ENCODE data around the gene COL28A1.

COL28A1 gene

GRCh38 chr7:7498856-7499255 lies 36.8 kb downstream of the COL28A1 start:
- H3K4me1 ChIP-seq (ENCODE audit: insufficient read depth, low read length): no peaks in the 10 kb centered on the region
- H2AFZ ChIP-seq (ENCODE audit: low read depth, low read length): no peak overlapping the region
- H4K20me1 ChIP-seq (ENCODE audit: insufficient read depth, low read length): no peaks in the 10 kb centered on the region
- DNase-seq (no peak), ATAC-seq (ENCODE audit: insufficient read depth, low read depth) (no peak)
- TF ChIP-seq CTCF (IDR thresholded peaks at IDR 0.05; ENCODE audit: borderline replicate concordance, extremely low read depth, low read length, poor library complexity, severe bottlenecking) (no peak), EZH2 (IDR thresholded peaks at IDR 0.05; ENCODE audit: borderline replicate concordance, low read depth, low read length, severe bottlenecking) (no peak)
- H3K36me3 ChIP-seq (ENCODE audit: insufficient read depth, low read length): no peaks in the 10 kb centered on the region
- no peaks in the 10 kb centered on the region for H3K79me2 ChIP-seq (ENCODE audit: insufficient read depth, low read length)
- H3K27ac ChIP-seq (ENCODE audit: low read length): no peak overlapping the region
- no peak overlapping the region for H3K4me2 ChIP-seq (ENCODE audit: insufficient read depth, low read length)
- no peak overlapping the region for H3K9ac ChIP-seq (ENCODE audit: low read depth, low read length)
- no peaks in the 10 kb centered on the region for H3K27me3 ChIP-seq (ENCODE audit: insufficient read depth, low read length, poor library complexity)
- H3K4me3 ChIP-seq (ENCODE audit: low read depth in 1 of 2, low read length in 2 of 2): no peak overlapping the region
- no peaks in the 10 kb centered on the region for H3K9me3 ChIP-seq (ENCODE audit: insufficient read depth, low read length, severe bottlenecking)

DNA sequence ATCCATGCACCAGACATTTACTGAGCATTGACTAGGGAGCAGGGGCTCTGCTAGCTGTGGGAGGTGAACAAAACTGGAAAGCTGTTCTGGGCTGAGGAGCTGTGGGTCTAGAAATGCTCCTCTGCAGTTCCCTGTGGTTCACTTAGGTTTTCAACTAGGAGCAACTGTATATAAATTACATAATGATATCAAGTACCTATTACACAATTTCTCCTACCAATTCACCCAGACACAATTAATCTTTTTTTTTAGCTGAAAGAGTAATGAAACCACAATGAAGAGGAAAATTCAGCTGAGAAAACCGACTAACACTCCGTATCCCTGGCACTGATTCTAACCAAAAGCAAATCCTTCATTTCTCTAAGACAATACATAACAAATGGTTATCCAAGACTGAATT lies 39.4 kb downstream of the COL28A1 start:
- H3K36me3 ChIP-seq (ENCODE audit: insufficient read depth, low read length): no peaks in the 10 kb centered on the region
- ATAC-seq (ENCODE audit: insufficient read depth, low read depth): no peak
- TF ChIP-seq CTCF (IDR thresholded peaks at IDR 0.05; ENCODE audit: borderline replicate concordance, extremely low read depth, low read length, poor library complexity, severe bottlenecking): no peak
- no peak for TF ChIP-seq EZH2 (IDR thresholded peaks at IDR 0.05; ENCODE audit: borderline replicate concordance, low read depth, low read length, severe bottlenecking)
- no peak for DNase-seq
- no peak overlapping the region for H3K9ac ChIP-seq (ENCODE audit: low read depth, low read length)
- no peak overlapping the region for H3K4me3 ChIP-seq (ENCODE audit: low read depth in 1 of 2, low read length in 2 of 2)
- H3K79me2 ChIP-seq (ENCODE audit: insufficient read depth, low read length): no peaks in the 10 kb centered on the region
- no peaks in the 10 kb centered on the region for H3K4me1 ChIP-seq (ENCODE audit: insufficient read depth, low read length)
- no peaks in the 10 kb centered on the region for H3K27me3 ChIP-seq (ENCODE audit: insufficient read depth, low read length, poor library complexity)
- H3K27ac ChIP-seq (ENCODE audit: low read length): no peak overlapping the region
- H4K20me1 ChIP-seq (ENCODE audit: insufficient read depth, low read length): no peaks in the 10 kb centered on the region
- no peak overlapping the region for H3K4me2 ChIP-seq (ENCODE audit: insufficient read depth, low read length)
- H3K9me3 ChIP-seq (ENCODE audit: insufficient read depth, low read length, severe bottlenecking): no peaks in the 10 kb centered on the region
- H2AFZ ChIP-seq (ENCODE audit: low read depth, low read length): no peak overlapping the region

DNA sequence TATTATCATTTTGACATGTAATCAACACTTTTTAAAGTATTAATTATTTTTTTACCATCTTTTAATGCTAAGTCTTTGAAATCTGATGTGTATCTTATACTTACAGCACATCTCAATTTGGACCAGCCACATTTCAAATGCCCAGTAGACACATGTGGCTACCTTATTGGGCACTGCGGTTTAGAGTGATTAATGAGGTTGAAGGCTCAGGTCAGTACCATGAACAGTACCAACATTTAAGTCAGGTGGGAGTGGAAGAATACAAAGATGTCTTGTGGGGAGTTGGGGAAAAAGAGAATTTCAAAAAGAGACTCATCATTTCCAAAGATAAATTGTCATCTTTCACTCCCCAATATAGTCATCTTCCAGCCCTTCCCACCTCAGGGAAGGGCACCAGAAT lies 40.5 kb downstream of the COL28A1 start:
- Histone ChIP-seq H3K9ac (ENCODE audit: low read depth, low read length) (no peak overlapping the region), H3K27ac (ENCODE audit: low read length) (no peak overlapping the region), H3K4me3 (ENCODE audit: low read depth in 1 of 2, low read length in 2 of 2) (no peak overlapping the region), H3K36me3 (ENCODE audit: insufficient read depth, low read length) (no peaks in the 10 kb centered on the region), H3K79me2 (ENCODE audit: insufficient read depth, low read length) (no peaks in the 10 kb centered on the region), H3K27me3 (ENCODE audit: insufficient read depth, low read length, poor library complexity) (peaks cover 2% of the 10 kb centered on the region), H2AFZ (ENCODE audit: low read depth, low read length) (no peak overlapping the region), H4K20me1 (ENCODE audit: insufficient read depth, low read length) (no peaks in the 10 kb centered on the region), H3K4me1 (ENCODE audit: insufficient read depth, low read length) (no peaks in the 10 kb centered on the region), H3K9me3 (ENCODE audit: insufficient read depth, low read length, severe bottlenecking) (no peaks in the 10 kb centered on the region), H3K4me2 (ENCODE audit: insufficient read depth, low read length) (no peak overlapping the region)
- ATAC-seq (ENCODE audit: insufficient read depth, low read depth): no peak
- DNase-seq: no peak
- TF ChIP-seq CTCF (IDR thresholded peaks at IDR 0.05; ENCODE audit: borderline replicate concordance, extremely low read depth, low read length, poor library complexity, severe bottlenecking) (no peak), EZH2 (IDR thresholded peaks at IDR 0.05; ENCODE audit: borderline replicate concordance, low read depth, low read length, severe bottlenecking) (no peak)

DNA sequence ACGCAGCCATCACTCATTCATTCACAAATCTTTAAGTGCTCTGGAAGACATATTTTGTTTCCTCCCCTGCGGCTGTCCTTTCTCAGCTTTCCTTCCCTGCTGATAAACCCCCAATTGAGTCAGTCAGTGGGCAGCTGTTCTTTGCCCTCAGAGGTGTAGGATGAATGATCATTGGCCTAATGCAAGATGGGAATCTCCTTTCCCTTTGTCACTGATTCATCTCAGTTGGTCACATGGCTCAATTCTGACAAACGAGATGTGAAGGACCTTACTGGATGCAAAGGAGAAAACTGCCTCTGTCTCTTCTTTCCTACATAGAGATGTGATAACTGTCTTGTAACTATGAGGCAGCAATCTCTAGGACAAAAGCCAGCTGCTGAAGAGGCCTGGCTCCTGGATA lies 44.6 kb downstream of the COL28A1 start:
- Histone ChIP-seq H3K27ac (ENCODE audit: low read length) (no peak overlapping the region), H3K27me3 (ENCODE audit: insufficient read depth, low read length, poor library complexity) (peaks cover 2% of the 10 kb centered on the region), H3K9ac (ENCODE audit: low read depth, low read length) (no peak overlapping the region), H3K4me3 (ENCODE audit: low read depth in 1 of 2, low read length in 2 of 2) (no peak overlapping the region), H3K79me2 (ENCODE audit: insufficient read depth, low read length) (no peaks in the 10 kb centered on the region), H3K4me2 (ENCODE audit: insufficient read depth, low read length) (no peak overlapping the region), H3K36me3 (ENCODE audit: insufficient read depth, low read length) (no peaks in the 10 kb centered on the region), H3K4me1 (ENCODE audit: insufficient read depth, low read length) (no peaks in the 10 kb centered on the region), H2AFZ (ENCODE audit: low read depth, low read length) (no peak overlapping the region), H4K20me1 (ENCODE audit: insufficient read depth, low read length) (no peaks in the 10 kb centered on the region), H3K9me3 (ENCODE audit: insufficient read depth, low read length, severe bottlenecking) (no peaks in the 10 kb centered on the region)
- DNase-seq: no peak
- no peak for TF ChIP-seq EZH2 (IDR thresholded peaks at IDR 0.05; ENCODE audit: borderline replicate concordance, low read depth, low read length, severe bottlenecking)
- TF ChIP-seq CTCF (IDR thresholded peaks at IDR 0.05; ENCODE audit: borderline replicate concordance, extremely low read depth, low read length, poor library complexity, severe bottlenecking): no peak
- no peak for ATAC-seq (ENCODE audit: insufficient read depth, low read depth)
